ENCODE results near the gene CHCHD6.

Gene CHCHD6

GRCh38 chr3:126817781-126818180 is 113.7 kb downstream of the CHCHD6 start:
- no peak for DNase-seq (ENCODE audit: low read depth in 1 of 2, low spot score in 1 of 2)

- no peak for DNase-seq (ENCODE audit: low read depth in 1 of 2, low spot score in 1 of 2)
Measured at GRCh38 chr3:126818400-126819095, 114.5 kb downstream of the CHCHD6 start.

GRCh38 chr3:126826693-126827092 is 122.7 kb downstream of the CHCHD6 start:
- DNase-seq (ENCODE audit: low read depth in 1 of 2, low spot score in 1 of 2) = no peak

GRCh38 chr3:126827121-126827520 is 123.1 kb downstream of the CHCHD6 start:
- no peak for DNase-seq (ENCODE audit: low read depth in 1 of 2, low spot score in 1 of 2)

- no peak for DNase-seq (ENCODE audit: low read depth in 1 of 2, low spot score in 1 of 2)
Measured at GRCh38 chr3:126828306-126828705, 124.3 kb downstream of the CHCHD6 start.

- DNase-seq (ENCODE audit: low read depth in 1 of 2, low spot score in 1 of 2) = no peak
Measured at GRCh38 chr3:126832933-126833332, 128.9 kb downstream of the CHCHD6 start.

- DNase-seq (ENCODE audit: low read depth in 1 of 2, low spot score in 1 of 2) = no peak
Measured at GRCh38 chr3:126834596-126835471, 130.8 kb downstream of the CHCHD6 start.

- DNase-seq (ENCODE audit: low read depth in 1 of 2, low spot score in 1 of 2) = no peak
Measured at GRCh38 chr3:126835472-126836219, 131.6 kb downstream of the CHCHD6 start.

- DNase-seq (ENCODE audit: low read depth in 1 of 2, low spot score in 1 of 2) = no peak
Measured at GRCh38 chr3:126836220-126836860, 132.3 kb downstream of the CHCHD6 start.

GRCh38 chr3:126837773-126838172 is 133.7 kb downstream of the CHCHD6 start:
- no peak for DNase-seq (ENCODE audit: low read depth in 1 of 2, low spot score in 1 of 2)

GRCh38 chr3:126845920-126846715 is 142.1 kb downstream of the CHCHD6 start:
- DNase-seq (ENCODE audit: low read depth in 1 of 2, low spot score in 1 of 2) = no peak

GRCh38 chr3:126847061-126847460 is 143.0 kb downstream of the CHCHD6 start:
- DNase-seq (ENCODE audit: low read depth in 1 of 2, low spot score in 1 of 2) = no peak

GRCh38 chr3:126848991-126849390 is 145.0 kb downstream of the CHCHD6 start:
- DNase-seq (ENCODE audit: low read depth in 1 of 2, low spot score in 1 of 2) = no peak

GRCh38 chr3:126849768-126850167 is 145.7 kb downstream of the CHCHD6 start:
- no peak for DNase-seq (ENCODE audit: low read depth in 1 of 2, low spot score in 1 of 2)

GRCh38 chr3:126850370-126851085 is 146.5 kb downstream of the CHCHD6 start:
- no peak for DNase-seq (ENCODE audit: low read depth in 1 of 2, low spot score in 1 of 2)

GRCh38 chr3:126851382-126851781 is 147.3 kb downstream of the CHCHD6 start:
- DNase-seq (ENCODE audit: low read depth in 1 of 2, low spot score in 1 of 2) = no peak

GRCh38 chr3:126851934-126852333 is 147.9 kb downstream of the CHCHD6 start:
- DNase-seq (ENCODE audit: low read depth in 1 of 2, low spot score in 1 of 2) = no peak

GRCh38 chr3:126852511-126852910 is 148.5 kb downstream of the CHCHD6 start:
- DNase-seq (ENCODE audit: low read depth in 1 of 2, low spot score in 1 of 2) = no peak

- DNase-seq (ENCODE audit: low read depth in 1 of 2, low spot score in 1 of 2) = no peak
Measured at GRCh38 chr3:126854666-126855065, 150.6 kb downstream of the CHCHD6 start.

- DNase-seq (ENCODE audit: low read depth in 1 of 2, low spot score in 1 of 2) = no peak
Measured at GRCh38 chr3:126855374-126855773, 151.3 kb downstream of the CHCHD6 start.

Measured in activated T-helper 1 cell treated with anti-CD3 and anti-CD28 coated beads, Interleukin-2, amount 50 U/mL, for 16 hours (primary cell).